ENCODE measurements around the gene HSPA9.

DNA sequence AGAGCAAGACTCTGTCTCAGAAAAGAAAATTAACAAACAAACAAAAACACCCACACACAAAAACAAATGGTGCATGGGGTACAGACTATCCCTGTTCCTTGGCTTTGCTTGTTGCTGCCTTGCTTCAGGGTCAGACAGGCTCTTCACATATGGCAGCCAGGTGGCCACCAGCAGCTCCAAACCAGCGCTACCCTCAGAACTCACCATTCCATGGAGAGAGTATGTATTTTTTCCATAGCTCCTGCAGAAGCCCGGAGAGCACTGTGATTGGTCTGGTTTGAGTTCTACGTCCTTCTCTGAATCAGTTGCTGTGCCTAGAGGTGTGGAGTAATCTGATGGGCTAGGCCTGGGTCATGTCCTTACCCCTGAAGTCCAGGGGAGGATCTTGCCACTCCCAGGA is 25.2 kb upstream of the HSPA9 start:
- TF ChIP-seq EZH2 (IDR thresholded peaks at IDR 0.05) = no peak
- no peak for TF ChIP-seq POLR2AphosphoS5 (IDR thresholded peaks at IDR 0.05; ENCODE audit: borderline replicate concordance, low read depth, low read length)

All from SK-N-MC (cell line).